Vagina (tissue), 2 donors: Measurements from ENCODE around the gene ZRANB3.

Experiments
- POLR2A ChIP-seq, 2 donors: fragments of 450-650 bp; IDR thresholded peaks; one replicate each; pipeline ENCODE4 v1.6.1; 2017; ENCODE audit warnings: antibody characterized with exemption in 2 of 2, mild to moderate bottlenecking in 2 of 2, moderate library complexity in 2 of 2
- TF ChIP-seq, protein P1 (sequence below), 3 experiments: fragments of 450-650 bp in 2 of 3; fragments of 200-600 bp in 1 of 3; sonication (generic) in 1 of 3; IDR thresholded peaks; one replicate each; pipeline ENCODE4 v1.5.1; 2017 to 2019; ENCODE audit warnings: antibody characterized with exemption in 3 of 3, mild to moderate bottlenecking in 2 of 3, moderate library complexity in 2 of 3

GRCh38 chr2:135422898-135423297 lies 108.1 kb downstream of the ZRANB3 start:
- no peak for TF ChIP-seq POLR2A (IDR thresholded peaks at IDR 0.05)
- TF ChIP-seq, protein P1, sequence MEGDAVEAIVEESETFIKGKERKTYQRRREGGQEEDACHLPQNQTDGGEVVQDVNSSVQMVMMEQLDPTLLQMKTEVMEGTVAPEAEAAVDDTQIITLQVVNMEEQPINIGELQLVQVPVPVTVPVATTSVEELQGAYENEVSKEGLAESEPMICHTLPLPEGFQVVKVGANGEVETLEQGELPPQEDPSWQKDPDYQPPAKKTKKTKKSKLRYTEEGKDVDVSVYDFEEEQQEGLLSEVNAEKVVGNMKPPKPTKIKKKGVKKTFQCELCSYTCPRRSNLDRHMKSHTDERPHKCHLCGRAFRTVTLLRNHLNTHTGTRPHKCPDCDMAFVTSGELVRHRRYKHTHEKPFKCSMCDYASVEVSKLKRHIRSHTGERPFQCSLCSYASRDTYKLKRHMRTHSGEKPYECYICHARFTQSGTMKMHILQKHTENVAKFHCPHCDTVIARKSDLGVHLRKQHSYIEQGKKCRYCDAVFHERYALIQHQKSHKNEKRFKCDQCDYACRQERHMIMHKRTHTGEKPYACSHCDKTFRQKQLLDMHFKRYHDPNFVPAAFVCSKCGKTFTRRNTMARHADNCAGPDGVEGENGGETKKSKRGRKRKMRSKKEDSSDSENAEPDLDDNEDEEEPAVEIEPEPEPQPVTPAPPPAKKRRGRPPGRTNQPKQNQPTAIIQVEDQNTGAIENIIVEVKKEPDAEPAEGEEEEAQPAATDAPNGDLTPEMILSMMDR (IDR thresholded peaks at IDR 0.05) = no peak
